ENCODE measurements around the gene ADAMTS2.

Gene ADAMTS2

DNA sequence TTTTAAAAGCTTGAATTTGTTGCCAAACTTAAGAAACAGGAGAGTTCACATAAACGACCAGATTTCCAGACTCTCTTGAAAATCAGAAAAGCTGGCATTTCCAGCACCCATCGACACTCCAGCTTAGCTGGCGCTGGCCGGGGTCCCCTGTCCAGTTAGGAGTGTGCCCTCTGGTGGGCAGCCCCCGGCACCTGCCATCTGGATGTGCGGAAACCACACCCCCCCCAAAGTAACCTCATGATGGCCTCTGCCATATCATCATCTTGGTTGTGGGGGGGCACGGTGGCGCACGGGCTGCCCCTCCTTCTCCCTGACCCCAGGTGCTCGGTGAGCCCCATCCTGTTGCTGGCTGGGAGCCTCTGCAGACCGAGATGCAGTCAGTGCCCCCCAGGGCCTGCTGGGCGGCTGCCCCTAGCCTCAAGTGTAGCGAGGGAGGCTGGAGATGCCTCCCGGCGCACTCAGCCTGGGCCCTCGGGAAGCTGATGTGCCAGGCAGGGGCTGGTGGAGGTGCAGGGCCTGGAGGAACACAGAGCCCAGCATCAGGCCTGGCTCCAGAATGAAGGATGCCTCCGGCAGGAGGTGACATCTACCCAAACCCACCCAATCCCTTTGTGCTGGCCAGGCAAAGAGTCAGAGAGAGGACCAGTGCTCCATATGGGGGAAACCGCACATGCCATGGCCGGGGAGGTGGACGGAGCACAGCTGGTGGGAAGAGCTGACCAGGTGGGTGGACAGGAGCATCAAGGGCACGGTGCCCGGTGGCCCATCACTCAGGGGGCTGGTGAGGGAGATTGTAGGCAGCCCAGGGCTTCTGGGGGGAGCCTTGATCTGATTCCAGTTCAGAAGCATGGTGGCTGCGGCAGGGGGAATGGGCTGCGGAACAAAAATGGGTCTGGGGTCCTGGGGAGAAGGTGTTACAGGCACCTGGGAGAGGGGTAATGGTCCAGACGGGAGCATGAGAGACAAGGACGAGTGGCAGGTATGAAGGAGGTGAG, 70.6 kb downstream of the ADAMTS2 start:
- peak; percentile 19; the same call in 1 of the 2 replicates for TF ChIP-seq CTCF (IDR thresholded peaks at IDR 0.05)

DNA sequence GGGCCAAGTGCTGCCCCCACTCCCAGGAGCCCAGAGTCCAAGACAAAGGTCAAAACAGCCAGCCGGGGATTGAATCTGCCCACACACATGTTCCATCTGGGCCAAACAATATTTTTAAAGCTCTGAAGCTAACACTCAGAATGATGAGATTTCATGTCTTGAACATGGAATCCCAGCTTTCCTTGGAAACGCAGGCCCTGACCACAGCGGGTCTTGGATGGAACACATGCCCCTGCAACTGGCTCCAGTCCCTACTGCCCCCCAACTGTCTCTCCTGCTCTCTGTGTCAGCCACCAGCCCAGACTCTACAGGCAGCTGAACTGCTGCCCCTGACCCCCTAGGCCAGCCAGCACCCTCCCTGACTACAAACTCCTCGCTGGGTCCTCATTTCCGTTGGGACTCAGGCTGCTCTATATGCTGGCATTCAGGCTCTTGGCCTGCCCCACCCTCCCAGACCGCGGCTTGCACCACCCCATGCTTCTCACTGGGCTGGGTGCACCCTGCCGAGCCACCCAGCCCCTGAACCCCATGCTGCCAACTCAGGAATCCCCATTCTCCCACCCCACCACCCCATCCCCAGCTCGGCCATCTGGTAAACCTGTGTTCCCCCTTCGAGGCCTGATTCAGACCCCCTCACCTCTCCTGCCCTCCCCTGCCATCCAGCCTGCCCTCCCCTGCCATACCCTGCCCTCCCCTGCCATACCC, 71.7 kb downstream of the ADAMTS2 start:
- TF ChIP-seq CTCF (IDR thresholded peaks at IDR 0.05) = no peak

DNA sequence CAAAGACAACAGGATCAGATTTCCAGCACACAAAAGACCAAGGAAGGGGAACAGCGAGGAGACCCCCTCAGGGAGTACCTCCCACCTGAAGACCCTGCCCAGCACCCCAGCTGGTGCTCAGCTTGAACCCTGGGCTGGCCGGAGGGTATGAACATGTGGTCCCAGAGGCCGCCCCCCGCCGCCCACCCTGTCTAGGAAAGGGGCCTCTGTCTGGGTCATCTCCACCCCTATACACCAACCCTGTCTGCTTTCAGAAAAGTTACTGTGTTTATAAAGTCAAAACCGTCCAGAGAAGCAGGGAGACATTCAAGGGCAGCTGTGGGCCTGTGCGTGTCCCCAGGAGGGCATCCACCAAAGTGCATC, 72.2 kb downstream of the ADAMTS2 start:
- TF ChIP-seq CTCF (IDR thresholded peaks at IDR 0.05) = no peak

DNA sequence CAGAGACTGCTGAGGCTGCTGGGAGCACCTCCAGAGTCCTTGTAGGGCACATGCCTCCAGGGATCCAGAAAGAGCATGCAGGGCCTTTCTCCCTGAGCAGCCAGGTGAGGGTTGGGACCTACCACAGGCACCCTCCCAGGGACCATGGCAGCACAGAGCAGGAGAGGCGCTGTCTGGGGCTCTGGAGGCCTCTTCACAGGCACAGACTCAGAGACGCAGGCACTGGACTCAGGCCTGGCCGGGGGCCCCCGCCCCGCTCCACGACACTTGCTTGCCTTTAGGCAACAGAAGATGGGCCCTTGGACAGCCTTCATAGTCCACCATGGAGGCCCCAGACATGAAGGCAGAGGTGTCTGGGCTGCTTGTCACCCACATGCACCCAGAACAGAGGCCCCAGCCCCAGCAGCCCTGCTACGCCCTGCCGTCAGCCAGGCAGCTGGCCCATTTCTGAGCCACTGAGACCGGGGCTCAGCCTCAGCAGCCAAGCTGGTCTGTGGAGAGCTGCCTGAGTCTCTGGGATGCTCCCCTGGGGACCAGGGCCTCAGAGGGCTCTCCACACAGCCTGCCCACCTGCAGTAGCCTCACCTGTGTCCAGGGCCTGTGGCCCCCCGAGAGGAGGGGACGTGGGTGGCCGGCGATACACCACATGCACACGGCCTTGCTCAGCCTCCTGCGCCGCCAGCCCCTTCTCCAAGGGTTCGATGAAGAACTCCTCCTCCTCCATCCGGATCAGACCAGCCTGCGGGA, 72.8 kb downstream of the ADAMTS2 start:
- no peak for TF ChIP-seq CTCF (IDR thresholded peaks at IDR 0.05)

DNA sequence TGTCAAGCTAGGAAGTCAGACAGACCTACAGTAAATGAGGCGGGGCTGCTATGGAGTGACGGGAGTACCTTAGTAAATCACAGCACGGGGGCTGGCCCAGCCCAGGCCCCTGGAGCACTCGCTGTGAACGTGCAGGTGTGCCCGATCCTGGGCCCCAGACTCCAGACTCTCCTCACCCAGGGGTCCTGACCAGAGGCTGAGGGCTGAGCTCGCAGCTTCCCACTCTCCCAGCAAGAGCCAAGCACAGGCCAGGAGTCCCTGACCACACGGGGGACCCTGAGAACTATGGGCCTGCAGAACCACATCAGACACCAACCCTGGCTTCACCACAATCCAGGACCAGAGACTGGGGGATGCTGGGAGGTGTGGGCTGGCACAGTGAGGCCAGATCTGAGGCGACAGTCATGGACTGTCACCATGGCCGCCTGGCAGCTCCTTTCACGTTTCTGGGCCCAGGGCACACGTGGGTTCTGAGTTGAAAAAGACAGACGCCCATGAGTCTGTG, 73.4 kb downstream of the ADAMTS2 start:
- TF ChIP-seq CTCF (IDR thresholded peaks at IDR 0.05) = no peak

GRCh38 chr5:179271428-179271734, 73.9 kb downstream of the ADAMTS2 start:
- no peak for TF ChIP-seq CTCF (IDR thresholded peaks at IDR 0.05)

All from LNCAP (cell line).